Upper lobe of left lung (tissue), 6 donors: ENCODE data around the gene CNTFR. TPM values are rescaled to one million over a fixed set of nuclear protein-coding genes. Genes with fewer than 3 reads are reported as not detected.
A peak's percentile ranks its signal among the peaks of the same experiment; 100 is the strongest.

Experiments
- ATAC-seq, 2 donors: fragments of 200-7000 bp; cut with Tn5 transposase; one replicate each; pipeline ENCODE4 v1.9.1; 2022; ENCODE audit warnings: mild to moderate bottlenecking in 2 of 2, moderate library complexity in 2 of 2; ENCODE audit not compliant: low FRiP score in 2 of 2
- DNase-seq, 2 donors: peaks; one replicate each; pipeline ENCODE4 v3.0.0-alpha.2; 2019 to 2020
- H3K27ac ChIP-seq, 4 donors: fragments of 200-600 bp; sonication (generic); one replicate each; pipeline ENCODE4 v1.5.1; 2016 to 2019
- H3K27me3 ChIP-seq, 4 donors: fragments of 200-600 bp; sonication (generic); one replicate each; pipeline ENCODE4 v1.5.1; 2017 to 2019
- H3K36me3 ChIP-seq, 4 donors: fragments of 200-600 bp; sonication (generic); one replicate each; pipeline ENCODE4 v1.5.1; 2016 to 2019
- H3K4me1 ChIP-seq, 4 donors: fragments of 200-600 bp; sonication (generic); one replicate each; pipeline ENCODE4 v1.5.1; 2018 to 2019
- H3K4me3 ChIP-seq, 4 donors: fragments of 200-600 bp; sonication (generic); one replicate each; pipeline ENCODE4 v1.5.1; 2017 to 2019; ENCODE audit warnings: mild to moderate bottlenecking in 2 of 4, moderate library complexity in 1 of 4
- H3K9me3 ChIP-seq, 4 donors: fragments of 200-600 bp; sonication (generic); one replicate each; pipeline ENCODE4 v1.5.1; 2018 to 2019
- CTCF ChIP-seq, 6 experiments: fragments of 450-650 bp in 4 of 6; fragments of 200-600 bp in 2 of 6; sonication (generic) in 2 of 6; IDR thresholded peaks; one replicate each; pipeline ENCODE4 v1.5.1; 2016 to 2019; ENCODE audit warnings: antibody characterized with exemption in 6 of 6
- EP300 ChIP-seq, 4 donors: sonication (generic); formaldehyde crosslinking; IDR thresholded peaks; one replicate each; pipeline ENCODE4 v1.5.1; 2017; ENCODE audit warnings: antibody characterized with exemption in 4 of 4, control low read depth in 2 of 4
- POLR2A ChIP-seq, 4 donors: fragments of 450-650 bp; IDR thresholded peaks; one replicate each; pipeline ENCODE4 v1.5.1; 2016 to 2017; ENCODE audit warnings: antibody characterized with exemption in 4 of 4, mild to moderate bottlenecking in 2 of 4
- POLR2AphosphoS5 ChIP-seq, 2 donors: sonication (generic); formaldehyde crosslinking; IDR thresholded peaks; one replicate each; pipeline ENCODE4 v1.5.1; 2017; ENCODE audit warnings: antibody characterized with exemption in 2 of 2
- WGBS, 2 donors: methylation state at CpG; one replicate each; pipeline ENCODE4 v1.1.5; 2017 to 2018; 5-methylcytosine and 5-hydroxymethylcytosine counted together
- total RNA-seq, 6 donors: library from RNA; depleted of rRNA in 4 of 6; stranded (reverse); fragments of >200 nt in 4 of 6; gene quantifications; one replicate each; pipeline versions ENCODE4 v1.1.0 to v1.2.1, GENCODE V29; 2016 to 2021
- donor health status: DM: no; HTN: no; CAD: no; lungs with moderate emphysema.
- donor health status: DM: no; HTN: yes; CAD: no; lungs with severe emphysema.

The CNTFR gene
- total RNA-seq, 6 donors from 2014 or later = 0.30 to 3.3 (median 0.69) TPM; not detected in 1

- Histone ChIP-seq H3K9me3 (no peaks in the 10 kb centered on the region), H3K4me1 (peaks cover 0 to 23% (median 19%) of the 10 kb centered on the region in 4 donors), H3K27ac (no peak overlapping the region), H3K27me3 (no peaks in the 10 kb centered on the region), H3K4me3 (no peak overlapping the region), H3K36me3 (no peaks in the 10 kb centered on the region)
- ATAC-seq = no peak
- DNase-seq = no peak
- TF ChIP-seq POLR2A (IDR thresholded peaks at IDR 0.05) = no peak
- TF ChIP-seq POLR2AphosphoS5 (IDR thresholded peaks at IDR 0.05) = no peak
- no peak for TF ChIP-seq EP300 (IDR thresholded peaks at IDR 0.05)
- TF ChIP-seq CTCF (IDR thresholded peaks at IDR 0.05) = no peak
Measured at GRCh38 chr9:34503406-34503805, 86.1 kb downstream of the CNTFR start.

- H3K4me3 ChIP-seq = no peak overlapping the region
- H3K27me3 ChIP-seq = no peaks in the 10 kb centered on the region
- H3K4me1 ChIP-seq = peaks cover 0 to 23% (median 19%) of the 10 kb centered on the region in 4 donors
- DNase-seq (no peak), ATAC-seq (no peak)
- 54 to 60% methylated on average over 6 of the region's 6 CpGs for WGBS, 2 donors
- H3K27ac ChIP-seq = peak overlapping the region in 1 of 4 donors; percentile 15
- no peaks in the 10 kb centered on the region for H3K36me3 ChIP-seq
- no peaks in the 10 kb centered on the region for H3K9me3 ChIP-seq
- TF ChIP-seq POLR2AphosphoS5 (IDR thresholded peaks at IDR 0.05) (no peak), CTCF (IDR thresholded peaks at IDR 0.05) (no peak), POLR2A (IDR thresholded peaks at IDR 0.05) (no peak), EP300 (IDR thresholded peaks at IDR 0.05) (no peak)
Measured at GRCh38 chr9:34502891-34503290, 86.6 kb downstream of the CNTFR start.

- Histone ChIP-seq H3K4me1 (peaks cover 0 to 23% (median 19%) of the 10 kb centered on the region in 4 donors), H3K4me3 (no peak overlapping the region), H3K36me3 (no peaks in the 10 kb centered on the region), H3K9me3 (no peaks in the 10 kb centered on the region), H3K27ac (peak overlapping the region in 1 of 4 donors; percentile 15), H3K27me3 (no peaks in the 10 kb centered on the region)
- 59% methylated on average over 10 of the region's 10 CpGs; no CpG with 5 or more reads in 1 of the 2 donors for WGBS, 2 donors
- ATAC-seq (no peak), DNase-seq (peak in 1 of 2 donors; percentile 48)
- no peak for TF ChIP-seq POLR2A (IDR thresholded peaks at IDR 0.05)
- no peak for TF ChIP-seq CTCF (IDR thresholded peaks at IDR 0.05)
- no peak for TF ChIP-seq EP300 (IDR thresholded peaks at IDR 0.05)
- TF ChIP-seq POLR2AphosphoS5 (IDR thresholded peaks at IDR 0.05) = no peak
Measured at GRCh38 chr9:34502471-34502870, 87.1 kb downstream of the CNTFR start.

GRCh38 chr9:34501889-34502425, 87.6 kb downstream of the CNTFR start:
- H3K27ac ChIP-seq = peak overlapping the region in 1 of 4 donors; percentile 15
- H3K4me3 ChIP-seq = no peak overlapping the region
- H3K9me3 ChIP-seq = no peaks in the 10 kb centered on the region
- H3K36me3 ChIP-seq = no peaks in the 10 kb centered on the region
- no peaks in the 10 kb centered on the region for H3K27me3 ChIP-seq
- ATAC-seq (peak; percentile 65 to 82), DNase-seq (peak in 1 of 2 donors; percentile 55)
- WGBS, 2 donors = 17 to 27% methylated on average over 4 to 5 of the region's 5 CpGs
- TF ChIP-seq CTCF (IDR thresholded peaks at IDR 0.05) (peak in 3 of 6 experiments; percentile 7 to 16 (median 8)), EP300 (IDR thresholded peaks at IDR 0.05) (no peak)
- peaks cover 0 to 23% (median 19%) of the 10 kb centered on the region in 4 donors for H3K4me1 ChIP-seq

Other genes with a start within 250 kb of the CNTFR start
- 10 to 100 TPM in 2 of 6 donors, 1 to 10 TPM in 4; 2.1 to 11.6 (median 7.4) TPM for gene MYORG, start 212.8 kb downstream of the CNTFR start, total RNA-seq
- 10 to 100 TPM; 10.0 to 33.0 (median 15.2) TPM for gene FAM219A, start 131.2 kb downstream of the CNTFR start, total RNA-seq
- 10 to 100 TPM in 3 of 6 donors, 1 to 10 TPM in 2, under 1 TPM in 1; 0.37 to 39.8 (median 9.7) TPM for gene DNAI1, start 130.9 kb downstream of the CNTFR start, total RNA-seq
- 1 to 10 TPM in 1 of 6 donors, under 1 TPM in 2, not detected in 3; 0.40 to 1.4 (median 0.71) TPM for gene ENHO, start 66.7 kb downstream of the CNTFR start, total RNA-seq
- 10 to 100 TPM; 16.5 to 27.0 (median 21.7) TPM for gene RPP25L, start 22.4 kb upstream of the CNTFR start, total RNA-seq
- 10 to 100 TPM; 26.2 to 92.6 (median 68.1) TPM for gene DCTN3, start 30.8 kb upstream of the CNTFR start, total RNA-seq
- not detected for gene ARID3C, start 39.3 kb upstream of the CNTFR start, total RNA-seq
- 10 to 100 TPM; 26.7 to 52.9 (median 43.0) TPM for gene SIGMAR1, start 48.1 kb upstream of the CNTFR start, total RNA-seq
- gene GALT, start 57.0 kb upstream of the CNTFR start, total RNA-seq = 100 to 1,000 TPM in 1 of 6 donors, 10 to 100 TPM in 5; 33.4 to 141 (median 44.3) TPM
- 10 to 100 TPM; 14.5 to 49.2 (median 23.7) TPM for gene IL11RA, start 62.5 kb upstream of the CNTFR start, total RNA-seq
- gene CCL27, start 72.9 kb upstream of the CNTFR start, total RNA-seq = 10 to 100 TPM in 1 of 6 donors, not detected in 5; 32.5 TPM
- gene CCL19, start 101.6 kb upstream of the CNTFR start, total RNA-seq = 1 to 10 TPM in 3 of 6 donors, not detected in 3; 2.0 to 5.2 (median 5.2) TPM
- gene CCL21, start 120.4 kb upstream of the CNTFR start, total RNA-seq = 10 to 100 TPM in 5 of 6 donors, 1 to 10 TPM in 1; 7.3 to 92.0 (median 79.5) TPM